ENCODE results near the gene NPSR1.

DNA sequence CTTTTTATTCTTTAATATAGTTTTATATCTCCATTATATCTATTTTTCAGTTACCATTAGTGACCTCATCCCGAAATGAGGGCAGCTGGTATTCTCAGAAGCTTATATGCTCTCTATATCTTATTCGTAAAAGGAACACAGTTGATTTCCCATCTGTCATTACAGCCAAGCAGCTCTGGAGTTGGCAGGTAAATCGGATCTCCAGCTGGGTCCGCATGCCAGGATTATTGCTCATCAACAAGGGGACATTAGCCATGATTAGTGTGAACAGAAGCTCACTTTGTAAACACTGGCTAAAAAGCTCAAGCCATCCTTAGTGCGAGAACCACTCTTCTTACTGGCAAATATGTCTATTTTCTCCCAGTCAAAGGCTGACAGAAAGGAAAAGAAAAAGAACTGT, 180.3 kb downstream of the NPSR1 start:
- TF ChIP-seq, protein P1, sequence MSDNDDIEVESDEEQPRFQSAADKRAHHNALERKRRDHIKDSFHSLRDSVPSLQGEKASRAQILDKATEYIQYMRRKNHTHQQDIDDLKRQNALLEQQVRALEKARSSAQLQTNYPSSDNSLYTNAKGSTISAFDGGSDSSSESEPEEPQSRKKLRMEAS (IDR thresholded peaks at IDR 0.05; ENCODE audit: low read depth, low read length) = no peak
- TF ChIP-seq, protein P2, sequence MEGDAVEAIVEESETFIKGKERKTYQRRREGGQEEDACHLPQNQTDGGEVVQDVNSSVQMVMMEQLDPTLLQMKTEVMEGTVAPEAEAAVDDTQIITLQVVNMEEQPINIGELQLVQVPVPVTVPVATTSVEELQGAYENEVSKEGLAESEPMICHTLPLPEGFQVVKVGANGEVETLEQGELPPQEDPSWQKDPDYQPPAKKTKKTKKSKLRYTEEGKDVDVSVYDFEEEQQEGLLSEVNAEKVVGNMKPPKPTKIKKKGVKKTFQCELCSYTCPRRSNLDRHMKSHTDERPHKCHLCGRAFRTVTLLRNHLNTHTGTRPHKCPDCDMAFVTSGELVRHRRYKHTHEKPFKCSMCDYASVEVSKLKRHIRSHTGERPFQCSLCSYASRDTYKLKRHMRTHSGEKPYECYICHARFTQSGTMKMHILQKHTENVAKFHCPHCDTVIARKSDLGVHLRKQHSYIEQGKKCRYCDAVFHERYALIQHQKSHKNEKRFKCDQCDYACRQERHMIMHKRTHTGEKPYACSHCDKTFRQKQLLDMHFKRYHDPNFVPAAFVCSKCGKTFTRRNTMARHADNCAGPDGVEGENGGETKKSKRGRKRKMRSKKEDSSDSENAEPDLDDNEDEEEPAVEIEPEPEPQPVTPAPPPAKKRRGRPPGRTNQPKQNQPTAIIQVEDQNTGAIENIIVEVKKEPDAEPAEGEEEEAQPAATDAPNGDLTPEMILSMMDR (IDR thresholded peaks at IDR 0.05; ENCODE audit: low read depth, low read length) = no peak
- no peak for TF ChIP-seq MYC (IDR thresholded peaks at IDR 0.05; ENCODE audit: low read depth, low read length)
